ENCODE data around the gene FBXL14.

The FBXL14 gene

GRCh38 chr12:1523046-1523445 lies 71.3 kb downstream of the FBXL14 start:
- no peak for DNase-seq
- TF ChIP-seq GATA1 (IDR thresholded peaks at IDR 0.05; ENCODE audit: low read depth, low read length) (no peak), POLR2A (IDR thresholded peaks at IDR 0.05; ENCODE audit: low read length) (no peak)

- TF ChIP-seq GATA1 (IDR thresholded peaks at IDR 0.05; ENCODE audit: low read depth, low read length) (no peak), POLR2A (IDR thresholded peaks at IDR 0.05; ENCODE audit: low read length) (no peak)
- no peak for DNase-seq
Observed at GRCh38 chr12:1519642-1520041, 74.7 kb downstream of the FBXL14 start.

DNA sequence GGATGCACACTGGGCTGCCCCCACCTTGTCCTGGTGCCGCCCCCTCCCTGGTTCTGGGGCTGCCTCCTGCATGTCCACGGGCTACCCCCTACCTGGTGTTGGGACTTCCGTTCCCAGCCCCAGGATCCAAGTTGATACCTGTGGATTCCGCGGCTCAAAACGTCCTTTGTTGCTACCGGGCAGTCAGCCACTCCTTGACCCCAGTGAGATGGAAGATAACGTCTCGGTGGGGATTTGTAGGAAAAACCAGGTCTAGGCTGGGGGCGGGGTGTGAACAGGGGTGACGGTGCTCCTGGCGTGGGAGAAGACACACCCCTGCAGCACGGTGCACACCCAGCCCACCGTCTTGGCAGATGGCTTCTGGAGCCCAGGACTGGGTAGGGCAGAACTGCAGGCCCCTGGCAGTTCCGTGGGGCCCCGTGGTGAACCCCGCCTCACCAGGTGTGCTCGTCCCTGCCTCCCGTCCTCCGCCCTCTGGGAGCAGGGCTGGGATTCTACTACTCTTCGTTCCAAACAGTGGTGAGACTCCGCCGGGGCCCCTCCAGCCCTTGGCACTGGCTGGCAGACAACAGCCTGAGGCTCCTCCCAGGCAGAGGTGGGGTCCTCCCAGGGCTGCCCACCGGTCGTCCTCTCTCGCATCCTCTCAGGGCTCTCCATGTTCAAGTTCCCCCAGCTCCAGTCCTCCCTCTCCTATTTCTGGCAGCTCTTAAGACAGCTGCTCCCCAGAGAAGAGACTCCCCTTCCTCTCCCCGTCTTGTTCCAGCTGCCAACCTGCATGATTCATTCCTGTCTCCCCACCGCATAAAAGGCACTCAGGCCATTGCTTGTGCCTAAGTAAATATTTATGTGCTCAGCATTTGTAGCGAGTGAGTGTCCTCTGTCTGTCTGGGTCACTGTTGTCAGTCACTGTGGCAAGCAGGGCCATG lies 75.5 kb downstream of the FBXL14 start:
- TF ChIP-seq GATA1 (IDR thresholded peaks at IDR 0.05; ENCODE audit: low read depth, low read length) (no peak), POLR2A (IDR thresholded peaks at IDR 0.05; ENCODE audit: low read length) (no peak)
- no peak for DNase-seq

- no peak for TF ChIP-seq POLR2A (IDR thresholded peaks at IDR 0.05; ENCODE audit: low read length)
- TF ChIP-seq GATA1 (IDR thresholded peaks at IDR 0.05; ENCODE audit: low read depth, low read length): no peak
- no peak for DNase-seq
Observed at GRCh38 chr12:1517734-1518525, 76.5 kb downstream of the FBXL14 start.

DNA sequence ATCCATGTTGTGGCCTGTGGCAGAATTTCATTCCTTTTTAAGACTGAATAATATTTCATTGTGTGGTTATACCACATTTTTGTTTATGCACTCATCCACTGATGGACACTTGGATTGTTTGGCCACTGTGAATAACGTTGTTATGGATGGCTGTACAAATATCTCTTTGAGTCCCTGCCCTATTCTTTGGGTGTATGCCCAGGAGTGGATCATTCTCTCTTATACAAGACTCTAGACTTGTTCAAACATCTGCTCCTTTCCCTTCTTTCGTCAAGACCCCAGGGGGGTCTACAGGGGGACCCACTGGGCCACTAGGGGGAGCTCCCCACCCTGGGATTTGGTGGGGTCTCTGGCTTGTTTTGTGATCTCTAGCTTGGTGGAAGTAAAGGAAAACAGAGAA lies 77.4 kb downstream of the FBXL14 start:
- no peak for DNase-seq
- no peak for TF ChIP-seq POLR2A (IDR thresholded peaks at IDR 0.05; ENCODE audit: low read length)
- no peak for TF ChIP-seq GATA1 (IDR thresholded peaks at IDR 0.05; ENCODE audit: low read depth, low read length)
